HepG2 (cell line): ENCODE results near the gene SV2B.

Experiments
- BRCA1 ChIP-seq: sonication (generic); formaldehyde crosslinking; IDR thresholded peaks from 2 replicates; pipeline ENCODE4 v1.4.0; 2020; ENCODE audit warnings: missing genetic modification reagents
- CEBPB ChIP-seq: IDR thresholded peaks from 2 replicates; pipeline ENCODE4 v1.6.1; 2011; ENCODE audit warnings: low read depth, low read length, improper control_type of control experiment, borderline replicate concordance
- SMC3 ChIP-seq: IDR thresholded peaks from 2 replicates; pipeline ENCODE4 v1.6.1; 2011; ENCODE audit warnings: low read length, improper control_type of control experiment

DNA sequence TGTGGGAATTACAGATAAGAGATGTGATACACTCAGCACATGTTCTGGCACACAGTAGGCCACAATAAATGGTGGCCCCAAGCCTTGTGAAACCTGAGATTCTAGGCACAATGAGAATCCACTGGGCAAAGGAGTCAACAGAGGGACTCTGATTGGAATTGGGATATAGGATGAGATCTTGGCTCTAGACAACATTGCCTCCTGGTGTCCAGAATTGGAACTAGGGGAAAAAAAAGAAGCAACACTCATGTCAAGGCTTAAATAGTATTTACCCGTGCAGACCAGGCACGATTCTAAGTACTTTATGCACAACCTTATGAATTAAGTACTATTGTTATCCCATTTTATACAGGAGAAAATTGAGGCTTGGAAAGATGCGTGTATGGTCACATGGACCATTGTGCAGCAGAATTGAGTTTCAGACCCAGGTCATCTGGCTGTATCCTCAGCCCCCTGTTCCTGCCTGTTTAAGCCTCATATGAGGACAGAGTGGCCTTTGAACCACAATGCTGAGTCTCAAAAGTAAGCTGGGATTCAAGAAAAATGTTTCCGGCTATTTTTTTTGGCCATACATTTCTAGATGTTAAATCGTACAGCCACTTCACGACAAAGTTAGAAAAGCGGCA lies 124.8 kb downstream of the SV2B start:
- TF ChIP-seq BRCA1 (CRISPR knock-in tag) (no peak), SMC3 (peak; percentile 69), CEBPB (no peak)
